Measurements from ENCODE around the gene UVRAG. TPM values are rescaled to one million over a fixed set of nuclear protein-coding genes. Genes with fewer than 3 reads are reported as not detected.

Gene UVRAG
- total and polyA plus RNA-seq, 2 of the 13 experiments (the other 11 are each of a cell fraction or from before 2014, with no cell fraction given): 9.7 to 17.3 TPM

GRCh38 chr11:76013526-76013925 is 198.5 kb downstream of the UVRAG start:
- no peak overlapping the region for H3K9ac ChIP-seq (ENCODE audit: insufficient read depth, low read depth, low read length)
- TF ChIP-seq NFIC (IDR thresholded peaks at IDR 0.05; ENCODE audit: low read length) (no peak), HOXD1 (CRISPR knock-in tag; IDR thresholded peaks at IDR 0.05) (no peak), GFI1 (CRISPR knock-in tag; IDR thresholded peaks at IDR 0.05; ENCODE audit: borderline replicate concordance) (no peak), MAFF (IDR thresholded peaks at IDR 0.05; ENCODE audit: low read depth, low read length) (no peak), ZKSCAN1 (IDR thresholded peaks at IDR 0.05; ENCODE audit: low read length) (no peak), ZNF256 (CRISPR knock-in tag; conservative IDR thresholded peaks at IDR 0.05) (no peak), ZNF44 (CRISPR knock-in tag; IDR thresholded peaks at IDR 0.05) (no peak), ZBTB7B (CRISPR knock-in tag; IDR thresholded peaks at IDR 0.05) (no peak), ZNF644 (CRISPR knock-in tag; IDR thresholded peaks at IDR 0.05; ENCODE audit: low read depth) (no peak), ZNF724P (CRISPR knock-in tag; IDR thresholded peaks at IDR 0.05; ENCODE audit: borderline replicate concordance) (no peak)
- TF ChIP-seq, protein P1, sequence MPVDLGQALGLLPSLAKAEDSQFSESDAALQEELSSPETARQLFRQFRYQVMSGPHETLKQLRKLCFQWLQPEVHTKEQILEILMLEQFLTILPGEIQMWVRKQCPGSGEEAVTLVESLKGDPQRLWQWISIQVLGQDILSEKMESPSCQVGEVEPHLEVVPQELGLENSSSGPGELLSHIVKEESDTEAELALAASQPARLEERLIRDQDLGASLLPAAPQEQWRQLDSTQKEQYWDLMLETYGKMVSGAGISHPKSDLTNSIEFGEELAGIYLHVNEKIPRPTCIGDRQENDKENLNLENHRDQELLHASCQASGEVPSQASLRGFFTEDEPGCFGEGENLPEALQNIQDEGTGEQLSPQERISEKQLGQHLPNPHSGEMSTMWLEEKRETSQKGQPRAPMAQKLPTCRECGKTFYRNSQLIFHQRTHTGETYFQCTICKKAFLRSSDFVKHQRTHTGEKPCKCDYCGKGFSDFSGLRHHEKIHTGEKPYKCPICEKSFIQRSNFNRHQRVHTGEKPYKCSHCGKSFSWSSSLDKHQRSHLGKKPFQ (CRISPR knock-in tag; IDR thresholded peaks at IDR 0.05; ENCODE audit: insufficient replicate concordance): no peak
- TF ChIP-seq, protein P2, sequence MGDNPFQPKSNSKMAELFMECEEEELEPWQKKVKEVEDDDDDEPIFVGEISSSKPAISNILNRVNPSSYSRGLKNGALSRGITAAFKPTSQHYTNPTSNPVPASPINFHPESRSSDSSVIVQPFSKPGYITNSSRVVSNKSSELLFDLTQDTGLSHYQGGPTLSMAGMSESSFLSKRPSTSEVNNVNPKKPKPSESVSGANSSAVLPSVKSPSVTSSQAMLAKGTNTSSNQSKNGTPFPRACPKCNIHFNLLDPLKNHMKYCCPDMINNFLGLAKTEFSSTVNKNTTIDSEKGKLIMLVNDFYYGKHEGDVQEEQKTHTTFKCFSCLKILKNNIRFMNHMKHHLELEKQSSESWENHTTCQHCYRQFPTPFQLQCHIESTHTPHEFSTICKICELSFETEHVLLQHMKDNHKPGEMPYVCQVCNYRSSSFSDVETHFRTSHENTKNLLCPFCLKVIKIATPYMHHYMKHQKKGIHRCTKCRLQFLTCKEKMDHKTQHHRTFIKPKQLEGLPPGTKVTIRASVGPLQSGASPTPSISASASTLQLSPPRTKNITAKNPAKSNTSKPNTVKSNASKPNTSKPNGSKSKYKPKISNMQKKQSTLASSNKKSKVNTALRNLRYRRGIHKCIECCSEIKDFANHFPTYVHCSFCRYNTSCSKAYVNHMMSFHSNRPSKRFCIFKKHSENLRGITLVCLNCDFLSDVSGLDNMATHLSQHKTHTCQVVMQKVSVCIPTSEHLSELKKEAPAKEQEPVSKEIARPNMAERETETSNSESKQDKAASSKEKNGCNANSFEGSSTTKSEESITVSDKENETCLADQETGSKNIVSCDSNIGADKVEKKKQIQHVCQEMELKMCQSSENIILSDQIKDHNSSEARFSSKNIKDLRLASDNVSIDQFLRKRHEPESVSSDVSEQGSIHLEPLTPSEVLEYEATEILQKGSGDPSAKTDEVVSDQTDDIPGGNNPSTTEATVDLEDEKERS (CRISPR knock-in tag; IDR thresholded peaks at IDR 0.05): no peak
- no peak for FAIRE-seq
- no peak for DNase-seq (ENCODE audit: low spot score)
- no TSS peak for BruUV-seq (replicated peaks)
- no peaks in the 10 kb centered on the region for H4K20me1 ChIP-seq (ENCODE audit: insufficient read depth, low read length)
- no peak for ATAC-seq
- H3K4me1 ChIP-seq (ENCODE audit: insufficient read depth, low read length): no peaks in the 10 kb centered on the region
- in situ Hi-C loops (cut with HindIII; ENCODE audit: extremely low pct_ligation_motif_present, low pct_unique_long_range_greater_than_20kb) (no loop called here), intact Hi-C loops (cut with micrococcal nuclease; ENCODE audit: unreplicated experiment) (no loop called here)
- POLR2A ChIA-PET: no interaction called here
- H3K79me2 ChIP-seq (ENCODE audit: insufficient read depth, low read length): no peaks in the 10 kb centered on the region
- CTCF ChIA-PET (ENCODE audit: low intra/inter-chr PET ratio, low total read pairs): no interaction called here
- no peaks in the 10 kb centered on the region for H3K9me3 ChIP-seq (ENCODE audit: low read length)
- no peak overlapping the region for H3K27ac ChIP-seq (ENCODE audit: extremely low read length, insufficient read depth, low read length)
- H3K36me3 ChIP-seq (replicated peaks in 1 of 2; ENCODE audit: control insufficient read depth in 1 of 2, insufficient read depth in 2 of 2, low read length in 2 of 2): peaks cover 0 to 23% of the 10 kb centered on the region in 2 experiments; a peak in 3 of 5 replicates
- 100% methylated on average over 1 of the region's 1 CpG for WGBS (ENCODE audit: low lambda C conversion rate)
- no peaks in the 10 kb centered on the region for H3K27me3 ChIP-seq (ENCODE audit: control insufficient read depth in 1 of 2, insufficient read depth in 2 of 2, low read length in 2 of 2)
- no peak overlapping the region for H3K4me3 ChIP-seq (replicated peaks in 1 of 3; ENCODE audit: insufficient read depth in 1 of 3, low read depth in 2 of 3, low read length in 3 of 3)
- no peak overlapping the region for H3K4me2 ChIP-seq (ENCODE audit: low read depth, low read length)
- H2AFZ ChIP-seq (ENCODE audit: low read length): no peak overlapping the region

All from HepG2 (cell line).